HG03439 (cell line): Measurements from ENCODE around the gene FKBP2.

Experiments
- ATAC-seq: cut with Tn5 transposase; IDR thresholded peaks from one replicate; pipeline ENCODE4 v1.9.1; 2021; ENCODE audit warnings: mild to moderate bottlenecking, moderate library complexity; ENCODE audit not compliant: unreplicated experiment

The FKBP2 gene

DNA sequence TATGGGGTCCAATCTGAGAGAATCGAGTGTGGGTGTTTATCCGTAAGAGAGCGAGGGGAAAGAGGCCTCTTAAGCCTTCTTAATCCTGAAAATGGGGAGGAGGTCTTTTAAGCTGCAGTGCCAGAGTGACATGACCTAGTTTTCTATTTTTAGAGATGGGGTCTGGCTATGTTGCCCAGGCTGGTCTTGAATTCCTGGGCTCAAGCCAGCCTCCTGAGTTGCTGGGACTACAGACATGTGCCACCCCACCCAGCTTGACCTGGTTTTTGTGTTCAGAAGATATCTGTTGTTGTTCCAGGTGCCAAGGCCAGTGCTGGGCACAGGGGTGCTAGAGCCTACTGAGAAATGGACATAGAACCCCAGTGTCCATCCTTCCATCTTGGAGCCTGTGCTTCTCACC lies 42.2 kb downstream of the FKBP2 start:
- ATAC-seq: no peak

DNA sequence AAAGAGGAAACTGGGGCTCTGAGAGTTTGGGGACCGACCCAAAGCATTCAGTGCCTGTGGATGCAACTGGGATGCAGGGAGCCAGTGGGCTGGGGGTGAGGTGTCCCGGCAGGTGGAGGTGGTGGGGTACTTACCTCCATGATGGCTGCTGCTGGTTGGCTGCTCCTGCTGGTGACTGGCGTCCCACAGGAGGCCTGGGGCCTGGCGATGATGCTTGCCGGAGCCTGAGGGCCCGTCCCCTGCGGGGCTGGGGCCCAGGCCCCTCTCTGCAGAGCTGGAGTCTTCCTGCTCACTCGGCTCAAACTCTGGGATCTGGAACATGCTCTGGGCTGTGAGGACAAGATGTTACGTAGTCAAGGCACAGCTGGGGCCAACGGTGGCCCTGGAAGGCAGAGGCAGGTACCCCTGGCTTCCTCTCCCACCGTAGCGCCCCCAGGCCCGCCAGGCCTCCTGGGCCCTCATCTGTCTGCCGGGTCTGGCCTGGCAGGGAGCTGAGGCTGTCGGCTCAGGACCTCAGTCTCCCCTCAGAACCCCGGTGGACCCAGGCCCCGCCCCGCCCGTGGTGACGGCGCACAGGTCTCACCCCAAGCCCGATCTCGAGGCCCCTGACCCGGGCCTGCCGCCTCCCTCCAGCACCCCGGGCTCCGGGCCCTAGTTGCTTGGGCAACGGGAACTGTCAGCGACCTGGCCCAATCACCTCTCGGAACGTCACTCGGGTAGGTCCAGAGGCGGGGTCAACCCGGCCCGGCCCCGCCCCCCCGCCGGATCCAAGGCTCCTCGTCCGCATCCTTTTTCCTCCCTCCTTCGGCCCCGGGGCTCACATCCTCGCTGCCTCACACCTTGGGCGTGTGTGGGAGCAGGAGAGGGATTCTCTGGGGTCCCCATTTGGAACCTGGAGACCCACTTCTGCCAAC lies 43.4 kb downstream of the FKBP2 start, which contains the start of gene BAD:
Gene BAD (minus strand): TSS at position 618 of the 914 bp plus-strand sequence. CDS start 297 bp downstream, at position 321.
- peak; percentile 60 for ATAC-seq

DNA sequence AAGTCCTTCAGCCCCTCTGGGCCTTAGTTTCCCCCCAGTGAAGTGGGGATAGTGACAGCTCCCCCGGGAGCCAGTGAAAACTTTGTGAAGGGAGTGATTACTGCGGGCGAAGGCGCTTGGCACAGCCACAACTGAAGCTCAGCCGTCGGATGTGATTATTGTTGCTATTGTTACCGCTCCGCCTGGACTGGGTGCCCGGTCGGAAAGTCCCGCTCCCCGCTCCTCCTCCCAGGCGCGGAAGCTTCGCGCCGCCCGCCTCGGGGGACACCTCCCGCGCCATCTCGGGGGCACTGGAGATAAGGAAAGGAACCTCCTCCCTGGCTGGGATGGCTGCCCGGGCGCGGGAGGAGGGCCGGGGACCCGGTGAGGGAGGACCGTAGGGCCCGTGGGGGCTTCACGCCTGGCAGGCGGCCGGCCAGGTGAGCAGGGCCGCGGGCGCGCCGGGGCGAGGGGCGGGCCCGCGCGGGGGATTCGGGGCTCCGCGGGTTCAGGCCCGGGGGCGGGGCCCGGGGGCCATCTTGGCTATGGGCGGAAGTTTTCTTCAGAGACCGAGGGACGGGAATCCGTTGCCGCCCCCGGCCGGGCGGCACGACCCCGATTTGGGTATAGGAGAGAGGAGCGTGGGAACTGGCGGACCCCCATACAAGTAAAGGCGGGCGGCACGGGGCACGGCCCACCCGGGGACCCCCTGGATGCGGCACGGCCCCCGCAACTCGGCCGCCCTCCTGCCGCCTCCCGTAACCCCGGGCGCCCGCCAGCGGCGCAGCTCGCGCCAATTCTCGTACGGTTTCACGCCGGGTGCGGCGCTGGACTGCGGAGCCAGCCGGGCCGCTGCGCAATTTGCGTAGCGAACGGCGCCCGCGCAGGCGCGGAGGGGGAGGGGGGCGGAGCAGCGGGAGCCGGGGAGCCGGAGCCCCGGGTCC lies 44.3 kb downstream of the FKBP2 start, which contains the start of gene GPR137:
Gene GPR137 (plus strand): TSS at position 887 of the 923 bp plus-strand sequence. CDS start 677 bp downstream, outside the sequence.
- ATAC-seq: peak; percentile 56

DNA sequence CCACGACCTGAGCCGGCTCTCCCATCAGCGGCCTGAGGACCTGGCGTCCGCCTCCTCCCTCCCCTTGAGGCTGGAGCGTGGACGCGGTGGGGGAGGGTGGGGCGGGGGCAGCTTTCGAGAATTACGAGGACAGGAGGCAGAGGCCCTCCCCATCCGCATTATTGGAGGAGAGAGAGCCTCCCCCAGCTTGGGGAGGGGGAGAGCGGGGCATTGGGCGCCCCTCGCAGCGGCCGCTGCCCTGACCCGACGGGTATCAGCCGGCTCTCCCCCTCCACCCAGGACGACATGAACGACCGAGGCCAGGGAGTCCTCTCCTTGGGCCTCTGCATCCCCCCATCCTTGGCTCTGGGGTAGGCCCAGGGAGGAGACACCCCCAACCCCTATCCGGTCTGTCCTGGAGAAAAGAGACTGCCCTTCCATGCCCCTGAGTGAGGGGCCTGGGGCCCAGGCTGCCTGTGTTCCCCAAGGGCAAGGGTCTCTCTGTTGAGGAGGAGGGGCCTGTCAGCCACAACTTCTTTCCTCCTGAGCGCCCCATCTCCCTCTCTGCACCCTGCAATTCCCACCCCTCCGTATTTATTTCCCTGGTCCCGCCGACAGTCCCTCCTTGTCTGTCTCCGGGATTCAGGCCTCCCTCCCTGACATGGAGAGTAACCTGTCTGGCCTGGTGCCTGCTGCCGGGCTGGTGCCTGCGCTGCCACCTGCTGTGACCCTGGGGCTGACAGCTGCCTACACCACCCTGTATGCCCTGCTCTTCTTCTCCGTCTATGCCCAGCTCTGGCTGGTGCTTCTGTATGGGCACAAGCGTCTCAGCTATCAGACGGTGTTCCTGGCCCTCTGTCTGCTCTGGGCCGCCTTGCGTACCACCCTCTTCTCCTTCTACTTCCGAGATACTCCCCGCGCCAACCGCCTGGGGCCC lies 45.2 kb downstream of the FKBP2 start:
- no peak for ATAC-seq

DNA sequence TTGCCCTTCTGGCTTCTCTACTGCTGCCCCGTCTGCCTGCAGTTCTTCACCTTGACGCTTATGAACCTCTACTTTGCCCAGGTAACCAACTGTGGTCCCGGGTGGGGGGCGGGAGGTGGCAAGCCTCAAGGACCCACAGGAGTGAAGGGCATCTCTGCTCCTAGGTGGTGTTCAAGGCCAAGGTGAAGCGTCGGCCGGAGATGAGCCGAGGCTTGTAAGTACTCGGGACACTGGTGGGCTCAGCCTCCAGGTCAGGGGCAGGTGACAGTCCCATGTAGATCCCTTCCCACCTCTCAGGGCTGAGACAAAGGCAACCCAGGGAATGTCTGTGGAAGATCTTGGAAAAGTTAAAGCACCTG lies 45.9 kb downstream of the FKBP2 start:
- no peak for ATAC-seq

DNA sequence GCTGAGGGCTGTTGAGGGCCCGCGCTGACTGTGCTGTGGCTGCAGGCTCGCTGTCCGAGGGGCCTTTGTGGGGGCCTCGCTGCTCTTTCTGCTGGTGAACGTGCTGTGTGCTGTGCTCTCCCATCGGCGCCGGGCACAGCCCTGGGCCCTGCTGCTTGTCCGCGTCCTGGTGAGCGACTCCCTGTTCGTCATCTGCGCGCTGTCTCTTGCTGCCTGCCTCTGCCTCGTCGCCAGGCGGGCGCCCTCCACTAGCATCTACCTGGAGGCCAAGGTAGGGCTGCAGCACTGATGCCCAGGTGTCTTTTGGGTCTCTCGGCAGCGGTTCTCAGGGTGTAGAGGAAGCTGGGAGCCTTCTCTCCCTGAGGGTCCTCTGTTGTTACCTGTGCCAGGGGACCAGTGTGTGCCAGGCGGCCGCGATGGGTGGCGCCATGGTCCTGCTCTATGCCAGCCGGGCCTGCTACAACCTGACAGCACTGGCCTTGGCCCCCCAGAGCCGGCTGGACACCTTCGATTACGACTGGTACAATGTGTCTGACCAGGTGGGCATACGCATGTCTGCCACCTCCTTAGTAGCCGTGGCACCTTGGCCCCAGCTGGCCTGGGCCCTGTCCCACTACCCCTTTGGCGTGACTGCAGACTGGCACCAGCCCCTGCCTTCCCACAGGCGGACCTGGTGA lies 46.9 kb downstream of the FKBP2 start:
- ATAC-seq: no peak

DNA sequence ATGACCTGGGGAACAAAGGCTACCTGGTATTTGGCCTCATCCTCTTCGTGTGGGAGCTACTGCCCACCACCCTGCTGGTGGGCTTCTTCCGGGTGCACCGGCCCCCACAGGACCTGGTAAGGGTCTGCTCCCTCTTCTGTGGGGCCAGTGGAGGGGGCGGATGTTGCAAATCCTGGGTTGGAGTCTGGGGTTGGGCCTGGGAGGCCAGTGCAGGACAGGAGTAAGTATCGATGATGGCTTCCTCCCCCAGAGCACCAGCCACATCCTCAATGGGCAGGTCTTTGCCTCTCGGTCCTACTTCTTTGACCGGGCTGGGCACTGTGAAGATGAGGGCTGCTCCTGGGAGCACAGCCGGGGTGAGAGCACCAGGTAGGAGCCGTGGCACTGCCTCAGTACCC lies 47.5 kb downstream of the FKBP2 start:
- no peak for ATAC-seq

GRCh38 chr11:64289002-64289564 lies 48.2 kb downstream of the FKBP2 start:
- no peak for ATAC-seq

DNA sequence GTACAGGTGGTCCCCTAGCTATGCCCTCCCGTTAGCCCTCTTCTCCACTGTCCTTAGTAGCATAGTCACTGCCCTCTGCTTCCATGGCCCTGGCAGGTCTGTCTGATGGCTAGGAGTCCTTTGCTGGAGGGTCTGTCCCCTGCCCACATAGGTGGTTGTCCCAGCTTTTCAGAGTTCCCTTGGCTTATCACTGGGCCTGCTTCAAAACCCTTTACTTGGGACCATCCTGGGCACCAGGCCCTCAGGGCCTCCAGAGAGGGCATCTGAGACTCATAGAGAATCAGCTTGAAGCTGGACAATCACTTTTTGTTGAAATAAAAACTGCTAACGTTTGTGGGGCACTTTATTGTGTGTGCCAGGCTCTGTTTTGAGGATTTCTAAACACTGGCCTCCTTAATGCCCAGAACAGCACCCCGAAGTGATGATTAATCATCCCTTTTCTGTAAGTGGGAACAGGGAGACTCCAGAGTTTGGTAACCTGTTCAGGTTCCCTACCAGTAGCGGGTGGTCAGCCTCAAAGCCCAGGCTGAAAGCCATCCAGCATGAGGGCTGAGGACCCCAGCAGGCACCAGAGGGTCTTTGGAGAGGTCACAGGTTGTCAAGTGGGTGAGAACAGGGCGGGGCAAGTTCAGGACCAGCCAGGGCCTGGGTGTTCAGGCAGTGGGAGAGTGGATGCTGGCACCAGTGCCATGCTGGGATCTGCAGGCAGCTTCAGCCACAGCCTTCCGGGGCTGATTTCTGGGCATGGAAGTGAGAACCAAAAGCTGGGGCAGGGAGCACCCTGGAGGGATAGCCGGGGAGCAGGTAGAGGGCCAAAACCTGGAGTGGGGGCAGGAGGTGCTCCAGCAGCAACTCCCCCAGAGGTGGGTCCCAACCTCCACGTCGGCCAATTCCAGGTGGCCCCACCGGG lies 49.7 kb downstream of the FKBP2 start:
- ATAC-seq: no peak

- ATAC-seq: no peak
Observed at GRCh38 chr11:64291262-64291751, 50.4 kb downstream of the FKBP2 start, which contains the start of gene KCNK4. Gene KCNK4 (plus strand): TSS chr11:64291302. CDS start chr11:64293019, 1,717 bp downstream.

- no peak for ATAC-seq
Observed at GRCh38 chr11:64291752-64292459, 51.0 kb downstream of the FKBP2 start.

DNA sequence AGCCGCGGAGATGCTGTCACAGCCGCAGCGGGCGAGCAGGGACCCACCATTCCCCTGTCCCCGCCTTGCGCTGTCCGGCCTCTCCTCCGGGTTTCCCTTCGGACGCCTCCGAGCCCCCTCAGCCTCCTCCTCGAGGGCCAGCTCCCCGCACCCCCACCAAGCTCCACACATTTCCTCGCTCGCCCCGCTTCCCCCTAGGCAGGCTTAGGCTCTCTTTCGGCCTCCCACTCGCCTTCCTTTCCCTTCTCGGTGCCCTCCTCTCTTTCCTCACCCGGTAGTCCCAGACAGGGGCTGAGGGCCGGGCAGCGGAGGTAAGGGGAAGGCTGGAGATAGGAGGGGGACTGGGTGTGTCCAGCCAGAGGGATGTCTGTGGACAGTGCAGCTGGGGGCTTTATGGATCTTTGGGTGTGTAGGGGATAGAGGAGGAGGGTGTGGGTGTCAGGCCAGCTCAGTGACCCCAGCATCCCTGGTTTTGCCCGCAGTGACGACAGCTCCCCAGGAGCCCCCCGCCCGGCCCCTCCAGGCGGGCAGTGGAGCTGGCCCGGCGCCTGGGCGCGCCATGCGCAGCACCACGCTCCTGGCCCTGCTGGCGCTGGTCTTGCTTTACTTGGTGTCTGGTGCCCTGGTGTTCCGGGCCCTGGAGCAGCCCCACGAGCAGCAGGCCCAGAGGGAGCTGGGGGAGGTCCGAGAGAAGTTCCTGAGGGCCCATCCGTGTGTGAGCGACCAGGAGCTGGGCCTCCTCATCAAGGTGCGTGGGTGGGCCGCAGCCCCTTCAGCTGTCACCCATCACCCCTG lies 51.8 kb downstream of the FKBP2 start:
- ATAC-seq: no peak
